HG03097 (cell line): Measurements from ENCODE around the gene PIR.

ENCODE experiments used
- ATAC-seq: cut with Tn5 transposase; IDR thresholded peaks from one replicate; pipeline ENCODE4 v1.9.1; 2021; ENCODE audit not compliant: unreplicated experiment, low FRiP score

Gene PIR

DNA sequence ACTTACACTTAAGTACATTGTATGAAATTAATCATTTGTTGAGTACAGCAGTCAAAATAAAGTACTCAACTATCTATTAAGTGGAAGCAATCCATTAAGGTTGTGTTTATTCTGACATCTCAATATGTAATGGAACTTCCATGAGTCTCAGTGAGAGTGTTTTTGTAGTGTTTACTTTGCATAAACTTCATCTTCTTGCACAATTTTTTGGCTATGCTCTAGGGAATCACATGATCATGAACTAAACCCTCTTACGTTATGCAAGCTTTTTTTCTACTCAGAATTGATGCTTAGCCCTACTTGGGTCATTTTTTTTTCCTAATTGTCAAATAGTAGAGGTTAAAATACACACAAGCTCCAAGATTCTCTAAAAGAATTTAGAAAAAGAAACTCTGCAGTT is 136.7 kb downstream of the PIR start:
- ATAC-seq = no peak

DNA sequence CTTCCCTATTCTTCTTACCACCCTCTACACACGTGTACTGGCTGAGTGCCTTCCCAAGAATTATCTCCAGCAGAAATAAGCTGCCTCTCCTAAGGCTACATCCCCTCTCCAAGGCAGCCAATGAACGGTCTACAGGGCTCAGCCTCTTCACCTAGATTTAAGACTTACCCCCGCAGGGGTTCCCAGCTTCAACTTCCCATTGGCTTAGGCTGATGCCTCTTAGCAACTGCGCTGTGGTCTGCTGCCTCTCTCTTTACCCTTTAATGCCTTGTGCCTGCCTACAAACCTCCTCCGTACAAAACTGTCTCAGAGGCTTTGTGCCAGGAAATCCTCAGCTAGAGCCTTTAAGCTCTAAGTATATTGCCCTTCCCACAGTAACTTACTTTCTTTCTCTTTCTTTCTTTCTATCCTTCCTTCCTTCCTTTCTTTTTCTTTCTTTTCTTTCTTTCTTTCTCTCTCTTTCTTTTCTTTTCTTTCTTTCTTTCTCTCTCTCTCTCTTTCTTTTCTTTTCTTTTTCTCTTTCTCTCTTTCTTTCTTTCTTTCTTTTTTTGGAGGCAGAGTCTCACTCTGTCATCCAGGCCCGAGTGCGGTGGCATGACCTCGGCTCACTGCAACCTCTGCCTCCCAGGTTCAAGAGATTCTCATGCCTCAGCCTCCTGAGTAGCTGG is 142.7 kb downstream of the PIR start:
- no peak for ATAC-seq

DNA sequence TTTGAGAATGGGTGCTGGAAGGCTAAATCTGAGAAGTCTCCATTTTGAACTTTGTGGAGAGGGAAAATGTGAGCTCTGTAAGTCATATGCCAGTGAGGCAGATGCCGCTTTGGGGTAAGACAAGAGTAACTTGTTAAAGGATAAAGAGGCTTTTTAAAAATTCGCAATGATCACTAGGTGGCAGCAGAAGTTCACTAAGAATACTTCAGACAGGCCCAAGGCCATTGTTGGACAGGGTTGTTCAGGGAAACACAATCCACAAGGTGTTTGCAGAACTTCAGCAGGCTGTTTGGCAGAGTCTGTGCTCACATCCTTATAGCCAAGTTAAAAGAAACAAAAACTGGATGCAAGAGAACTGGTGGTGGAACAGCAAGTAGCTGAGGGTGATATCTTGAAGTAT is 144.1 kb downstream of the PIR start:
- no peak for ATAC-seq

DNA sequence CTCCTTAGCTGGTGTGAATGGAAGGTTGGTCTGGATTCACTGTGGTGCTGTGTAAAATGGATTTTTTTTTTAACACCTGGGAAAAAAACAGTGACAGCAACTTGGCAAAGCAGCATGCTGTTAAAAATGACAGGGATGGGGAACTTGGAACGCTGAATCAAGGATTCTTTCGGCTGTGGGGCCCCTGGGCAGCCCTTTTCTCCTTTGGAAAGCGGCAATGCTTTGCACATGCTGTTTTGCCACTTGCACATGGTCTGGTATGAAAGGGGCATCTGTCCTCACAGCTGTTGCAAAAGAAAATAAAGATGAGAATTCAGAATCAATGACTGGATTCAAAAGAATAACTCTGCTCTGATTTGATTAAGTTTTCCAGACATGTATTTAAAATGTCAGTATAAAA is 147.2 kb downstream of the PIR start:
- no peak for ATAC-seq

DNA sequence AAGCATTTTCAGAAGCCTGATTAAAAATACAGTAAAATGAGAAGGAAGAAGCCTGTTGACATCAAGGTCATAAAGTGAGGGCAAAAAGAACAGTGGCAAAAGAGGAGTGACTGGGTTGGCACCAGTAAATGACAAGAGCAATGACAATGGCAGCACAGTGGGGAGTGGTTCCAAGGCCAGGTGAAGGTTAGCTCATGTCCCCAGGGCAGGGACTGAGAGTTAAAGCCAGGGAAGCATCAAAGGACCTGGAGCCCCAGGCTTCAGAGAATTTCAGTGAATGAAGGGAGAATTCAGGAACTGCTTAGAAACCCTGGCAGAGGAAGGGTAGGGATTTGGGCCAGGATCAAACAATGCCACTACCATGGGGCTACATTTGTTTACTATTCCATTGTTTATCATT is 149.0 kb downstream of the PIR start:
- no peak for ATAC-seq

DNA sequence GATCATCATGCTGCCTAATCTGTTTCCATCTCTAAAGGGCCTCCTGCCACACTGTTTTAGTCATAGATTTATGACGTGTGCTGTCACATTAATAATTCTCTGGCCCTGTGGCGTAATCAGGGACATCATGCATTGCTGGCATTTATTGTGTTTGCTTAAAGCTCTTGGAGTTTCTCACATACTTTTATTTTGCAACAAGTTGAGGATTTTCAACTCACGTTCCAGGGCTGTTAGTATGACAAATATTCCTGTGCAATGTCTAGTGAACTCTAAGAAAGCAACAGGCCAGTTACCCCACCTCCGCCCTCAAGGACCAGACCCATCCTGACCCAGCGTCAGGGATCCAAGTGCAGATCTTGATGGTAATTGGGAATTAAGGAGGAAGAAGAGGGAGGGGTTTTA is 150.1 kb downstream of the PIR start:
- no peak for ATAC-seq

DNA sequence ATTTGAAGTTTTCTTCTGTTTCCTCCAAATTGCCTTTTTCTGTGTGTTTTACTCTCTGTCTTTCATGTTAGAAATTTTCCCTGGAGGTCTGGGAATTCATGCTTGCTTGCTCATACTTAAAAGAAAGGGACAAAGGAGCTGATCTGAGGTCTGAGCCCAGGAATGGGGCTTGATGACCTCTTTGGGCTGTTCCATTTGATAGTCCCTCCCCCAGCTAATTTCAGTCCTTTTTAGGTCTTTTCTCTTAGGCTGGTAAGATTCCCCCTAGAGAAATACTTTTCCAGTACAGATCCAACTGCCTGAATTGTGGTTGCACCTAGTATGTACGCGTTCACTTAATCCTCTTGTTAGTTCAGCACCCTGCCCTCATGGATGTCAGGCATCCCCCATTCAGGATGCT is 152.3 kb downstream of the PIR start:
- ATAC-seq = no peak

DNA sequence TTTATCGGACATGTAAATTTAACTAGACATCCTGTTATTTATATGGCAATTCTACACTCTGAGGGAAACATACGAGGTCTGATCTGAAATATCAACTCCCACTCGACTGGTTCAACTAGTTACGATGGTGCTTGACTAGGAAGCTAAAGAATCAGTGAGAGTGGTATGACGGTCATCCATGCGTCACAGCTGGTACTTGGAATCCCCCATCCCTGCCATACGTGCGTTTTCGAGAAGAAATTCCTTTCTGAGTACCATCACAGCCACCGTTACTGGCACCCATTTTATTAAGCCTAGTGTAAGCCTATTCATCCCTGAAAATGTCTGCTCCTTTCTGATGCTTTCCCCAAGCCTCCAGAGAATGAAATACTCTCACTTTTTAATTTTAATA is 157.1 kb downstream of the PIR start:
- no peak for ATAC-seq

DNA sequence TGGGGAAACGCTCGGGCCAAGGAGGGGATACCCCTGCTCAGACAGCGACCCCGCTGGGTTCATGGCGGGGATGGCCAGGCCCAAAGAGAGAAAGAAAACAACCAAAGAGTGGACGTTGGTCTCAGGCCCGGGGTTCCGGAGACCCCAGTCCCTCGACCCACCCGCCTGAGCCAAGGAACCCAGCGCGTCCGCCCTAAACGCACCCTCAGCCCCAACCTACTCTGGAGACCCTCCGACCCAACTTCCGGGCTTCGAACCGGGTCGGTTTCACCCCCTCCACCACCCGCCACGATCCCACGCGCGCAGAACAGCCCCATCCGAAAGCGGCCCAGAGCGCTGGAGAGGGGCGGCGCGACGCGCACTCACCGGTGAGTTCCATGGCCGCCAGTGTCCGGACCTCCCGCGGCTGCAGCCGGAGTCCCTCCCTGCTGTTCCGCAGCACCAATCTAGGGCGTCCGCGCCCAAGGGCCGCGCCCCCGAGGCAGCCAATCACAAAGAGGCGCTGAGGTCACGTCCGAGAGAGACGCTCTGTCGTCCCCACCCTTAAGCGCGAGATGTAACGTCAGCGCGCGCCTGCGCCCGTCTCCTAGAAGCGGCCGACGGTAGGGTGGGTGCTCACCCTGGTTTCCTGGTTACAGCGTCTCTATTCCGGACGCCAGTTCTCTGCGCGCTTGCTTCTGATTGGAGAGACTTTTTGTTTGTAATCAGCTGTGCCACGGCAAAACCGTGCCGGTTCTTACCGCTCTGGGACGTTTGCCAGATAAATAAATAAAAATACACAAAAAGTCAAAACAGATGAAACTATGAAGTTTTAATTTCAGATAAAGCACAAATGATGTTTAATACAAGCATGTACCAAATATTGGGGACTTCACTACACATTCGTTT is 157.8 kb downstream of the PIR start, which contains the start of gene PIGA:
TSS of gene PIGA (minus strand) at position 389 of the 888 bp plus-strand sequence. CDS start 3,593 bp downstream, outside the sequence.
- ATAC-seq = peak; percentile 99
